ENCODE results near the gene CPNE5.
A peak's percentile ranks its signal among the peaks of the same experiment; 100 is the strongest.
"Not testable (repeated sequence)": the region's sequence is repeated elsewhere in the genome, so short reads cannot be mapped to it uniquely, and the experiment has no call there.

CPNE5 gene

GRCh38 chr6:36723992-36724391, 115.3 kb downstream of the CPNE5 start:
- not testable (repeated sequence) for DNase-seq (ENCODE audit: low spot score)

GRCh38 chr6:36722879-36723278, 116.4 kb downstream of the CPNE5 start:
- no peak for DNase-seq (ENCODE audit: low spot score)

- DNase-seq (ENCODE audit: low spot score): no peak
Measured at GRCh38 chr6:36722365-36722764, 116.9 kb downstream of the CPNE5 start.

GRCh38 chr6:36721369-36722140, 117.7 kb downstream of the CPNE5 start:
- DNase-seq (ENCODE audit: low spot score): no peak

GRCh38 chr6:36720251-36721141, 118.7 kb downstream of the CPNE5 start:
- DNase-seq (ENCODE audit: low spot score): no peak

DNA sequence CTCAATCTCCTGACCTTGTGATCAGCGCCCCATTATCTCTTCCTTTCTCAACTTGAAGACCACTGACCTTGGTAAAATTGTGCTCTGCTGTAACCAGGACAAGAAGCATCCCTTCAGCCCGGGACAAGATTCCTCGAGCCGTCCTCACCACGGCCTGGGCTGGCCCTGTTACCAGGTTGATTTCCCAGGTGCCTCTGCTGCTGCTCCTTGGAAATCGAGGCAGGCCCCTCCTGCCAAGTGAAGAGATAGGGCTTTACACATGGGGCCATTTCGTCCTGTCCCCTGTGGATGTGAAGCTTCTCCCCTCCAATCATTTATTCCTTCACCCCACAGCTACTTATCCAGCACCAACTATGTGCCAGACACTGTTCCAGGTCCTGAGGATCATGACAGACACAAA, 120.1 kb downstream of the CPNE5 start:
- DNase-seq (ENCODE audit: low spot score): no peak

GRCh38 chr6:36718560-36718959, 120.7 kb downstream of the CPNE5 start:
- DNase-seq (ENCODE audit: low spot score): no peak

DNA sequence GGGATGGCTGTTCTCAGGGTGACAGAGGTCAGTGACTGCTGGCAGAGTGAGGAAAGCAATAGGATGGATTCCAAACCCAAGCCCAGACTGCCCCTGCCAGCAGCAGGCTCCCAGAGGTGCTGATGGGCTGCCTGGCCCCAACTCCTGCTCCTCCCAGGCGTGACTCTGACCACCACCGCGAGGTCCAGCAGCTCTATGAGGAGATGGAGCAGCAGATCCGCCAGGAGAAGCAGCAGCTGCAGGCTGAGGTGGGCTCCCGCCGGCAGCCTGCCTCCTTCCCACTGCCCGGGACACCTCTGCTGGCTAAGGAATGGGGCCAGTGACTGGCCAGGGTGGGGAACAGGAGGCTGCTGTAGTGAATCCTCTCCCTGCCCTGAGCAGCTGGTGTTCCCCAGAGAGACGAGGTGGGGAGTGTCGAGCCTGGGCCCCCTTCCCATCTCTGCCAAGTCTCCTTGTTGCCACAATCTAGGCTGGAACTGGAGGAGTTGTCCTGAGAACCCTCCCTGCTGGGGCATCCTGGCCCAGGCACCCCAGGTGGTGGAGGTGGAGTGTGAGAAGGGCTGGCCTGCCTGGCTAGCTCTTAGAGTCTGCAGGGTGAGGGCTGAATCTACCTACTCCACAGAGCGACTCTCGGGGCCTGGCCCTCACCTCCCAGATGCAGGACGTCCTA, 121.2 kb downstream of the CPNE5 start:
- no peak for DNase-seq (ENCODE audit: low spot score)

DNA sequence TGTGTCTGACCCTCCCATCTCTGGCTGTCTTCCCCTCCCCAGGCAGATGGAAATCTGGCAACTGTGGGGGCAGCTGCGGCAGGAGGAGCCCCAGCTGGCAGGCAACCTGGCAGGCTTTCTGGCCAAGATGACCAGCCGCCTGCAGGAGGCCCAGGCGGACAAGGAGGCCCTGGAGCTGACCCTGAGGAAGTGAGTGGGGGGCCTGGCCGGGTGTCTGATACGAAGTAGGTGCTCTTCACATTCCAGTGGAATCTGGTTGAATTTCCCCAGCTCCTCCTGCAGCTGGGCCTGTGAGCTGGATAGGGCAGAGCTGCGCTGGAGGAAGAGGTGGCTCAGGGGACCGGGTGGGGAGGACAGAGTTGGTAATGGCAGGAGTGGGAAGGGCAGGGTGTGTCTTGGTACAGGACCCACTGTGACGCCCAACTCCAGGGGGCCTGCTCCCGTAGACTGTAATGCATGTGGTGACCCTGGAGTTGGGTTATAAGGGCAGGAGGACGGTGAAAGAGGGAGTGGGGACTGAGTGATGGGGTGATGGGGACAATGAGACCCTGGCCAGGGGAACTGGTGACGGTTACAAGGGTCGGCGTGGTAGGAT, 121.9 kb downstream of the CPNE5 start:
- DNase-seq (ENCODE audit: low spot score): no peak

DNA sequence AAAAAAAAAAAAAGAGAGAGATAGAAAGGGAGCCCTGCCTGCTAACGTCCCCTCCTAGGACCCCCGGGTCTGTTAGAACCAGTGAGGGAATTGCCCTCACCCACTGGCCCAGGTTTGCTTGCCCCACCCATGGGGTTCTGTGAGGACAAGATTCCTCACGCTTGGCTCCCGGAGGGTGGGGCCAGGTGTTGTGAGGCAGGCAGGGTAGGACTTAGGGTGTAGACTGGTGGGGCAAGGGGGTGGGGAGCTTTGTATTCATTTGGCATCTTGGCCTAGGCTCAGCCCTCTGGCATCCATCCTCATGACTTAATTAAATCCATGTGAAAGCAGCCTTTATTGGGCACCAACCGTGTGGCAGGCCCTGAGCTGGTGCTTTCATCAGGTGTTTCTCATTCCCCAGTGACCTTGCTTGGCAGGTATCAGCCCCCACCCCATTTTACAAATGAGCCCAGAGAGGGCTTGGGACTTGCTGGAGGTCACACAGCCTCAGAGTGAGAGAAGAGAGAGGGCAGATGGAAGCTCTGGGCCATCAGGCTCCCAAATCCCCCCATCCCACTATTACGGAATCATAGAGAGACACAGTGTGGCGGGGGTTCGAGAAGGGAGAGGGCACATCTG, 122.7 kb downstream of the CPNE5 start:
- no peak for DNase-seq (ENCODE audit: low spot score)

DNA sequence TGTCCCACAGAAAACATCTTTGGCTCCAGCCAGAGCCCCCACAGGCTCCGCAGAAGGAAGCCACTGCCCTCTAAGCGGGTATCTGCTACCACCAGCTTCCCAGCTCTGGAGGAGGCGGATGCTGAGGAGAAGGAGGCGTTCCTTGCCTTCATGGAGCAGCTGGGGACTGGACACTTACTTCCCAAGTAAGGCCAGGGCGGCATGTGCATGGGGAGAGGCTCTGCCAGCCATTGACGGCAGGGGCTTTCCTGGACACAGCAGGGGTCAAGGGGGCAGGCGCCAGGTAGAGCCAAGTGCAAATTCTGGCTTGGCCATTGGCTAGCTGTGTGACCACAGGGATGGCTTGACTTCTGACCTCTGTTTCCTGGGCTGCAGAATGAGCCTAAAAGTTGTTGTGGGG, 123.8 kb downstream of the CPNE5 start:
- DNase-seq (ENCODE audit: low spot score): no peak

DNA sequence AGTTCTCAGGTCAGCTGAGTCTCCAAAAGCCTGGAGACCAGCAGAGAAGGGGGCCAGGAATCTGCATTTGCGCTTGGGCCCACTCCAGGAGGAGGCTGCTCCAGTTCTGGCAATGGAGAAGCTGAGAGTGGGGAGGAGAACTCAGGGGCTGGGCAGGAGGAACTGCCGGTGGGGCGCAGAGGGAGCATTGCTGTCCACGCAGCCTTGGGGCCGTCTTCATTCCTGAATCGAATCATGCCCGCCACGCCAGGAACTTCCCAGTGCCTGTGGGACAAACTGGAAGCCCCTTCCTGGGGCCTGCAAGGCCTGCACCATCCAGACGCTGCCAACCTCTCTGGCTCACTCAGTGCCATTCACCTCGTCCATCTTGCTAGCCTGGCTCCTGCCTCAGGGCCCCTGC, 124.7 kb downstream of the CPNE5 start:
- DNase-seq (ENCODE audit: low spot score): no peak

DNA sequence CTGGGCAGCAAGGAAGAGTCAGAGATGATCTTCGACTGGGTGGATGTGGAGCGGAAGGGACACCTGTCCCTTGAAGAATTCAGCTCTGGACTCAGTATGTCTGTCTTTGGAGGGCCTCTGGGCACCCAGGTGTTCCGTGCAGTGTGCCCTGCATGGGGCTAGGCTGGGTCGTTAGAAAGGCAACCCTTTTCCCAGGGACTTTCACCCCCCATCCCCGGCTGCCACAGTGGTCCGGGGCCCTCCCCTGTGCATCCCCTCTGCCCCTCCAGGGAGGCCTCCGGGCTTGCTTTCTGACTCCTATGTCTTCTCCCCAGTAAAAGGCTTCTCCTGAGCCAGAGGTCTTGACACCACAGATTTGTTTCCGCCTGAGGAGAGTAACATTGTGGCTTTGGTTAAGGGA, 125.4 kb downstream of the CPNE5 start:
- DNase-seq (ENCODE audit: low spot score): no peak

DNA sequence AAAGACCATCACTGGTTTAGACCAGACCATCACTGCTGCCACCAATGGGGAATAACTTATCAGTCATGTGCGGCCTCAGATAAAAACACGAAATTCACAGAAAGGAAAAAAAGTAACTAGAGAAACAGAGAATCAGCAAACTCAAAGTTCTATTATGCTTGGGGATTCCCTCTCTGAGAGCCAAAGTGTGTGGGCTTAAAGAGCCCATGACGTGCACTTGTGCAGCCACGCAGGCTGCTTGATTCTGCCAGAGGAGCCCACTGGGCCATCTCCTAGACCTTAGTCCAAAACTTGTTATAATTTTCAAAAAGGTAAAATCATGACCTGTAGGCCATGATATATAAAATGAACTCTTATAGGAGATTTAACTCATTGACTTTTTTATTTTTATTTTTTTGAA, 126.4 kb downstream of the CPNE5 start:
- DNase-seq (ENCODE audit: low spot score): no peak

GRCh38 chr6:36706339-36706738, 132.9 kb downstream of the CPNE5 start:
- DNase-seq (ENCODE audit: low spot score): no peak

DNA sequence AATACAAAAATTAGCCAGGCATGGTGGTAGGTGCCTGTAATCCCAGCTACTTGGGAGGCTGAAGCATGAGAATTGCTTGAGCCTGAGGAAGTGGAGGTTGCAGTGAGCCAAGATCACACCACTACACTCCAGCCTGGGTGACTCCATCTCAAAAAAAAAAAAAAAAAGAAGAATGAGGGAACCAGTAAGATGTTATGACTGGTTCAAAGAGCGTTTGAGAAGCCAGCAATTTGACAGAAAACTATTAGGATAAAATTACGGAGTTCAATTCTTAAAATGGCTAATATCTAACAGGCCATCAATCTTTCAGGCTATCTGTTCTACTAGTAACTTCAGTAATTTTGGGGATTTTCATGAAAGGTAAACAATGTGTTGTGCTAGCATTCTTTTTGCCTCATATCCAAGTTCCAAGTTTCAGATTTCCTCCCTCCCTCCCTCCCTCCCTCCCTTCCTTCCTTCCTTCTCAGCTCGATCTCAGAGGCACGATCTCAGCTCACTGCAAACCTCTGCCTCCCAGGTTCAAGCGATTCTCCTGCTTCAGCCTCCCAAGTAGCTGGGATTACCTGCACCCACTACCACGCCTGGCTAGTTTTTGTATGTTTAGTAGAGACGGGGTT, 134.2 kb downstream of the CPNE5 start:
- not testable (repeated sequence) for DNase-seq (ENCODE audit: low spot score)

- DNase-seq (ENCODE audit: low spot score): no peak
Measured at GRCh38 chr6:36703982-36704381, 135.3 kb downstream of the CPNE5 start.

GRCh38 chr6:36703081-36703606, 136.1 kb downstream of the CPNE5 start:
- DNase-seq (ENCODE audit: low spot score): no peak

DNA sequence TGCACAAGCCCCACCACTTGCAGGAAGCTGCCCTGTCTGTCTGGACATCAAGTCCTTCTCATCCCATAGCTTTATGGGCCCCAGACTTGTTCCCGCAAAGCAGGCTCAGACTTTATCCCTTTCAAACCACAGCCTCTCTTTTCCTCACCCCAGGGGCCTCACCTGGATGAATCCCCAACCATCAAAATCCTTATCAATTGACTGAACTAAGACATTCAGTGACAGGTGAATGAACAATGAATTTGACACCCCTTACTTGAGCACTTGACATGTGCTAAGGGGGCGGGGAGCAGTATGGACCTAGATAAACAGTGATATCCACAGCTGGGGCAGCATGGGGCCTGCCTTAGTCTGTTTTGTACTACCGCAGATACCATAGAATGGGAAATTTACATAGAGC, 136.6 kb downstream of the CPNE5 start:
- DNase-seq (ENCODE audit: low spot score): no peak

DNA sequence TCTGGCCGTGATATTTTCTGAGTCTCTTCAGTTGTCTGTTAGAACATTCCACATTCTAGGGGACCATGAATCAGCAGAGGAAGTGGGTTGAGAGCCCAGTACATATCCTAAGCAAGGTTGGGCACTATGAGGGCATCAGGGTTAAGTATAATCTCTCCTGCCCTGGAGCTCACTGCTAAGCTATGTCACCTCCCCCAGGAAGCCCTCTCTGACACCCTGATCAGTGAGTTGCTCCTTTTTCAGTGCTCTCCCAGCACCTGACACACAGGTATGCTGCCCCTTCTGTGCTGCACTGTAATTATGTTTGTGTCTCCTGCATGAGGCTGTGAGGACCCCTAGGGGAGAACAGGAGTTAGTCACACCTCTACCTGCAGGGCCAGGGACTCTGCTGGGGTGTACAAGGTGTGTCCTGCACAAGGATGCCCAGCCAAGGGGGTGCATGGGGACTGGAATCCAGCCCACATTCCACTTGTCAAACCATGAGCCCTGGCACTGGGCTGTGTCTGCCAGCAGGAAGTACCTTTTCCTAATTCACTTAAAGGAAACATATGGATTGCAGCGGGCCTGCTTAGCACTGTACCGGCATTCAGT, 137.7 kb downstream of the CPNE5 start:
- peak; percentile 64 for DNase-seq (ENCODE audit: low spot score)

- no peak for DNase-seq (ENCODE audit: low spot score)
Measured at GRCh38 chr6:36700831-36701230, 138.4 kb downstream of the CPNE5 start.

All from iPS-NIHi11 (cell line).